HCT116 (cell line): ENCODE measurements around the gene ASMTL. TPM values are rescaled to one million over a fixed set of nuclear protein-coding genes. Genes with fewer than 3 reads are reported as not detected.

Experiments
- ATAC-seq: fragments of 200-7000 bp; cut with Tn5 transposase; 2 replicates; pipeline ENCODE4 v1.9.1; 2020; ENCODE audit warnings: mild to moderate bottlenecking, moderate library complexity
- BruUV-seq: library from RNA; stranded (reverse); fragments of 400-500 nt; replicated peaks from 2 replicates; lab custom pipeline; 2021; lab: Mats Ljungman, UMichigan
- CTCF ChIA-PET: fragments of 300-600 bp; sonication (Branson Sonifier 250); formaldehyde crosslinking; loops from one replicate; lab custom pipeline; 2021; ENCODE audit warnings: antibody characterized with exemption; lab: Charles Lee
- POLR2A ChIA-PET: fragments of 300-600, 350-600 bp; sonication (Branson Sonifier 250); formaldehyde crosslinking; loops from one replicate; lab custom pipeline; 2021; ENCODE audit warnings: antibody characterized with exemption; lab: Charles Lee
- RAD21 ChIA-PET, 2 experiments: fragments of 300-600 bp; sonication (Branson Sonifier 250); formaldehyde crosslinking; loops; one replicate each; lab custom pipeline; 2023; ENCODE audit warnings: low total read pairs in 2 of 2; ENCODE audit not compliant: uncharacterized antibody in 2 of 2, unreplicated experiment in 2 of 2, low non-redundant PET in 1 of 2; lab: Charles Lee
- DNase-seq: peaks from one replicate; pipeline ENCODE4 v3.0.0-alpha.2; 2010; ENCODE audit warnings: low read depth, low spot score
- H2AFZ ChIP-seq: fragments of 200-600 bp; shearing (Covaris generic), sonication (generic); 2 replicates; pipeline ENCODE4 v1.6.1; 2017; ENCODE audit warnings: low read depth, mixed run types, mixed read lengths, antibody characterized with exemption, low read length; ENCODE audit not compliant: poor library complexity, severe bottlenecking
- H3K27ac ChIP-seq: 2 replicates; pipeline ENCODE4 v1.5.1; 2012; ENCODE audit warnings: low read depth, low read length
- H3K27me3 ChIP-seq: fragments of 200-600 bp; sonication (generic); 2 replicates; pipeline ENCODE4 v1.6.1; 2016; ENCODE audit warnings: mixed run types, low read length, mixed read lengths; ENCODE audit not compliant: insufficient read depth
- H3K36me3 ChIP-seq, 2 experiments: fragments of 200-500 bp in 1 of 2; fragments of 200-600 bp in 1 of 2; sonication (Bioruptor generic) in 1 of 2; sonication (generic) in 1 of 2; 2 replicates each; pipeline versions ENCODE4 v1.5.1 to v1.6.1; 2014 to 2016; ENCODE audit warnings: low read length in 2 of 2, inconsistent platforms in 1 of 2, mixed read lengths in 1 of 2, mixed run types in 1 of 2; ENCODE audit not compliant: insufficient read depth in 2 of 2, control insufficient read depth in 1 of 2
- H3K4me1 ChIP-seq, 2 experiments: fragments of 200-600 bp in 1 of 2; sonication (generic) in 1 of 2; 2 replicates each; pipeline versions ENCODE4 v1.5.1 to v1.6.1; 2012 to 2017; ENCODE audit warnings: low read length in 2 of 2, inconsistent platforms in 1 of 2, mild to moderate bottlenecking in 1 of 2, mixed read lengths in 1 of 2, mixed run types in 1 of 2, moderate library complexity in 1 of 2; ENCODE audit not compliant: insufficient read depth in 2 of 2, control insufficient read depth in 1 of 2
- H3K4me2 ChIP-seq: fragments of 200-600 bp; sonication (generic); 2 replicates; pipeline ENCODE4 v1.6.1; 2017; ENCODE audit warnings: mixed run types, low read length, mixed read lengths
- H3K4me3 ChIP-seq, 2 experiments: fragments of 200-600 bp in 1 of 2; sonication (generic) in 1 of 2; replicated peaks in 1 of 2; 2 replicates each; pipeline ENCODE4 v1.5.1; 2011 to 2016; ENCODE audit warnings: low read length in 2 of 2, control low read depth in 1 of 2, low read depth in 1 of 2, mild to moderate bottlenecking in 1 of 2, mixed read lengths in 1 of 2, mixed run types in 1 of 2
- H3K79me2 ChIP-seq: fragments of 200-600 bp; sonication (generic); 2 replicates; pipeline ENCODE4 v1.6.1; 2017; ENCODE audit warnings: mild to moderate bottlenecking, mixed run types, low read length, moderate library complexity, mixed read lengths; ENCODE audit not compliant: insufficient read depth
- H3K9ac ChIP-seq: fragments of 200-600 bp; sonication (generic); 2 replicates; pipeline ENCODE4 v1.6.1; 2016; ENCODE audit warnings: low read length, mixed read lengths
- H3K9me2 ChIP-seq: fragments of 200-600 bp; sonication (generic), shearing (Covaris generic); 2 replicates; pipeline ENCODE4 v1.6.1; 2017; ENCODE audit warnings: mixed run types, mild to moderate bottlenecking, moderate library complexity; ENCODE audit not compliant: insufficient read depth
- H3K9me3 ChIP-seq, 2 experiments: fragments of 200-500 bp in 1 of 2; fragments of 200-600 bp in 1 of 2; sonication (Bioruptor generic) in 1 of 2; sonication (generic) in 1 of 2; 2 replicates each; pipeline ENCODE4 v1.6.1; 2014 to 2017; ENCODE audit warnings: low read length in 2 of 2, mixed read lengths in 2 of 2, inconsistent platforms in 1 of 2, low read depth in 1 of 2, mild to moderate bottlenecking in 1 of 2, mixed run types in 1 of 2, moderate library complexity in 1 of 2; ENCODE audit not compliant: control insufficient read depth in 1 of 2, insufficient read depth in 1 of 2
- H4K20me1 ChIP-seq: fragments of 200-600 bp; sonication (generic), shearing (Covaris generic); 2 replicates; pipeline ENCODE4 v1.6.1; 2017; ENCODE audit warnings: mixed run types, mild to moderate bottlenecking, moderate library complexity; ENCODE audit not compliant: insufficient read depth
- EZH2phosphoT487 ChIP-seq: fragments of 200-600 bp; IDR thresholded peaks from 2 replicates; pipeline ENCODE4 v1.6.1; 2018; ENCODE audit warnings: antibody characterized with exemption, borderline replicate concordance
- MAX ChIP-seq: IDR thresholded peaks from 2 replicates; pipeline ENCODE4 v1.6.1; 2012
- POLR2AphosphoS5 ChIP-seq: IDR thresholded peaks from 2 replicates; pipeline ENCODE4 v1.6.1; 2011; ENCODE audit warnings: mild to moderate bottlenecking, low read depth, low read length, moderate library complexity
- SIN3A ChIP-seq: IDR thresholded peaks from 2 replicates; pipeline ENCODE4 v1.6.1; 2012; ENCODE audit warnings: low read depth
- SRF ChIP-seq: IDR thresholded peaks from 2 replicates; pipeline ENCODE4 v1.6.1; 2012; ENCODE audit warnings: low read depth
- TCF7L2 ChIP-seq: IDR thresholded peaks from 2 replicates; pipeline ENCODE4 v1.7.0; 2011; ENCODE audit warnings: borderline replicate concordance, inconsistent platforms; ENCODE audit not compliant: insufficient read depth, insufficient read length; ENCODE audit errors: extremely low read depth
- ZFX ChIP-seq: fragments of 450-650 bp; IDR thresholded peaks from 2 replicates; pipeline ENCODE4 v1.6.1; 2017
- intact Hi-C: fragments of 100-400 bp; cut with micrococcal nuclease; formaldehyde crosslinking; loops from 2 replicates; pipeline ENCODE4 v1.10.0; 2022
- total RNA-seq: library from RNA; stranded (reverse); gene quantifications from one replicate; pipeline ENCODE4 v1.2.1, GENCODE V29; 2021; ENCODE audit not compliant: unreplicated experiment

The ASMTL gene
- total RNA-seq, 1 experiment from 2014 or later, result 59.6 TPM

- RAD21 ChIA-PET, result no interaction called here
- DNase-seq (no peak), ATAC-seq (no peak)
- BruUV-seq, result no TSS peak
- H4K20me1 ChIP-seq, result peaks cover 4% of the 10 kb centered on the region; the same call in 1 of the 2 replicates
- peaks cover 8 to 44% of the 10 kb centered on the region in 2 experiments for H3K36me3 ChIP-seq
- no peaks in the 10 kb centered on the region for H3K27me3 ChIP-seq
- H3K4me1 ChIP-seq, result peaks cover 4 to 45% of the 10 kb centered on the region in 2 experiments; a peak in 3 of 4 replicates
- H3K4me3 ChIP-seq, result no peak overlapping the region
- intact Hi-C loops, result no loop called here
- no peak overlapping the region for H3K9ac ChIP-seq
- H3K9me2 ChIP-seq, result no peaks in the 10 kb centered on the region
- CTCF ChIA-PET, result no interaction called here
- H3K9me3 ChIP-seq, result no peaks in the 10 kb centered on the region
- peaks cover 40% of the 10 kb centered on the region for H3K79me2 ChIP-seq
- no peak overlapping the region for H2AFZ ChIP-seq
- no peak overlapping the region for H3K27ac ChIP-seq
- TF ChIP-seq ZFX (no peak), TCF7L2 (no peak), SRF (no peak), POLR2AphosphoS5 (no peak), EZH2phosphoT487 (no peak)
- POLR2A ChIA-PET, result no interaction called here
- H3K4me2 ChIP-seq, result no peak overlapping the region
These were observed 67.2 kb downstream of the ASMTL start for GRCh38 chrX:1385253-1386223.

- Histone ChIP-seq H3K79me2 (peaks cover 33% of the 10 kb centered on the region), H4K20me1 (peaks cover 4% of the 10 kb centered on the region; the same call in 1 of the 2 replicates), H3K4me2 (no peak overlapping the region), H3K27me3 (no peaks in the 10 kb centered on the region), H3K36me3 (peaks cover 8 to 39% of the 10 kb centered on the region in 2 experiments), H3K9me2 (no peaks in the 10 kb centered on the region), H3K4me1 (peaks cover 3 to 43% of the 10 kb centered on the region in 2 experiments; a peak in 3 of 4 replicates), H3K27ac (no peak overlapping the region), H3K4me3 (no peak overlapping the region), H3K9ac (no peak overlapping the region), H2AFZ (no peak overlapping the region), H3K9me3 (no peaks in the 10 kb centered on the region)
- TF ChIP-seq SIN3A, result no peak
- no peak for TF ChIP-seq MAX
- POLR2A ChIA-PET, result no interaction called here
- no TSS peak for BruUV-seq
- ATAC-seq, result no peak
- no peak for DNase-seq
- RAD21 ChIA-PET, result no interaction called here
- CTCF ChIA-PET, result no interaction called here
- intact Hi-C loops, result loop anchor here (5.0 kb wide), 1 partner anchor 62 kb away; no protein-coding TSS in a partner anchor
These were observed 68.0 kb downstream of the ASMTL start for GRCh38 chrX:1384658-1385252.
